ENCODE measurements around the gene ALK.

Gene ALK

DNA sequence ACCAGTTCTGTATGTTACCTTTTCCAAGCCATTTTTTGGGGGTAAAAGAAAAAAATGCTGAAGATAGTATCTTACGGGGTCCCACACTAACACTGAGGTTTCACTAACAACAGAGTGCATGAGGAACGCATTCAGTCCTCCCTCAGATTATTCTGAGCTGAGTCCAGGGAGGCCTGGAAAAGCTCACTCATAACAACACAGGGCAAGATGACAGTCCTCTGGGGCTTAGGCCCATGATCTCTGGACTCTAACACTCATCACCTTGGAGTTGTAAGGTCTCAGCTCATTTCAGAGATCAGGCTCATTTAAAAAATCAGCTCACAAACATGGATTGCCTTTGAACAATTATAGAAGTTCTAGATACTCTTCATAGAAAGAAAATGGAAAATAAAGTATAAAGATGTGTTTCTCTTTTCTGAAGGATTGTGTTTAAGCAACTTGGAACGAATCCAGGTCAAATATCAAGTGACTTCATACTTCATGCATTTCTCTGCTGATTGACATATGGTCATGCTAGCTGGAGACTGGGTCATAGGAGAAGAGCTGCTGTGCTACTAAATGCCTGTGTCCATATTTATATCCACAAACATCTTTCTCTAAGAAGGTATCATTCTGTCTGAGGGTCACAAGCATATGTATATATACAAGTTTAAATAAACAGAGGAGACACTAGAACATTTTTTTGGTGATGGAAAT is 265.8 kb downstream of the ALK start:
- no peak for DNase-seq (ENCODE audit: low read depth)
- no peak overlapping the region for H3K4me3 ChIP-seq (ENCODE audit: low read depth, low read length)
- no peak for TF ChIP-seq CTCF (IDR thresholded peaks at IDR 0.05; ENCODE audit: insufficient read depth, low read depth, low read length, missing control alignments)

GRCh38 chr2:29650631-29651097 is 270.7 kb downstream of the ALK start:
- H3K4me3 ChIP-seq (ENCODE audit: low read depth, low read length), result no peak overlapping the region
- DNase-seq (ENCODE audit: low read depth), result no peak
- TF ChIP-seq CTCF (IDR thresholded peaks at IDR 0.05; ENCODE audit: insufficient read depth, low read depth, low read length, missing control alignments), result no peak

GRCh38 chr2:29644949-29645348 is 276.4 kb downstream of the ALK start:
- no peak overlapping the region for H3K4me3 ChIP-seq (ENCODE audit: low read depth, low read length)
- no peak for TF ChIP-seq CTCF (IDR thresholded peaks at IDR 0.05; ENCODE audit: insufficient read depth, low read depth, low read length, missing control alignments)
- no peak for DNase-seq (ENCODE audit: low read depth)

DNA sequence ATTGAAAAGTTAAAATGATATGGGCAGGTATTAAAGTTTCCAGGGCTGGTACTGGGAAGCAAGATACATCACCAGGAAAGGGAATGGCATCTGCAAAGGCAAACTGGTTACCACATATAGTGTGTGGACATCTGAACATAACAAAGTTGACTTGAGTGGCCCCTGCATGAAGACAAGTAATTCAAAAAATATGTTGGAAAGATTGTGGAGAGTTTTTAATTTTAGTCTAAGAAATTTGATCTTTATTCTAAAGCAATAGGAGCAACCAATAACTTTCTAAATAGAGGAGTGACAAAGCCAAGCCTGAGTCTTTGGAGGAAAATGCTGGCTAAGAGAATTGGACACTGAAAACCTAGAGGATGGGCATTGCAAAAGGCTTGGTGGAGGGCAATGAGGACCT is 278.2 kb downstream of the ALK start:
- DNase-seq (ENCODE audit: low read depth), result no peak
- no peak overlapping the region for H3K4me3 ChIP-seq (ENCODE audit: low read depth, low read length)
- TF ChIP-seq CTCF (IDR thresholded peaks at IDR 0.05; ENCODE audit: insufficient read depth, low read depth, low read length, missing control alignments), result no peak

DNA sequence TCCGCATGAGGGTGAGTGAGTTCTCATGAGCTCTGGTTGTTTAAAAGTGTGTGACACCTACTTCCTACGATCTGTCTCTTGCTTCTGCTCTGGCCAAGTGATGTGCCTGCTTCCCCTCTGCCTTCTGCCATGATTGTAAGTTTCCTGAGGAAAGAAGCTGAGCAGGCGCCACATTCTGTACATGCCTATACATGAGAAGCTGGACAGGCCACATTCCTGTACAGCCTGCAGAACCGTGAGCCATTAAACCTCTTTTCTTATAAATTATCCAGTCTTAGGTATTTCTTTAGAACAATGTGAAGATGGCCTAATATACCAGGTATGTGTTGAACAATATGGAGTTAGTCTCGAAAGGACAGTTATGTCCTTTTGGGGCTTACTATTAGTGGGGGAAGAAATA is 281.0 kb downstream of the ALK start:
- DNase-seq (ENCODE audit: low read depth), result no peak
- TF ChIP-seq CTCF (IDR thresholded peaks at IDR 0.05; ENCODE audit: insufficient read depth, low read depth, low read length, missing control alignments), result no peak

DNA sequence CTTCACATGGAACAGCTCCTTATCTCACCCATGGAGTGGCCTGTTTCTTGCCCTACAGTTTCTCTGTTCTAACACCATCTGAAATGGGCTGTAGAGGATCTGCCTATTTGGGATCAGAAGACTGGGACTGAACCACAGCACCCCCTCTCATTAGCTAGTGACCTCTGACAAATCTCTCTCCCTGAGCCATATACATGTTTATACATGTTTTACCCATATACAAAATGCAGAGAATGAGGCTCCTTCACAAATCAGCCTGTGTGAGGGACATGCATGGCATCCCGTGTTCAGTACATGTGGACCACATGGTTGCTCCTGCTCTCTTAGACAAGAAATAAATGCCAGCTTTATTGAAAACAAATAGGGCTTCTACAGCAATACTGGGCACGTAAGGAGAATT is 282.7 kb downstream of the ALK start:
- DNase-seq (ENCODE audit: low read depth), result no peak
- TF ChIP-seq CTCF (IDR thresholded peaks at IDR 0.05; ENCODE audit: insufficient read depth, low read depth, low read length, missing control alignments), result no peak
- no peak overlapping the region for H3K4me3 ChIP-seq (ENCODE audit: low read depth, low read length)

More for the DNA sequence above, 281.0 kb downstream of the ALK start:
- H3K4me3 ChIP-seq (ENCODE audit: low read depth, low read length), result no peak overlapping the region

- no peak overlapping the region for H3K4me3 ChIP-seq (ENCODE audit: low read depth, low read length)
- TF ChIP-seq CTCF (IDR thresholded peaks at IDR 0.05; ENCODE audit: insufficient read depth, low read depth, low read length, missing control alignments), result no peak
- DNase-seq (ENCODE audit: low read depth), result no peak
Measured at GRCh38 chr2:29634916-29635315, 286.5 kb downstream of the ALK start.

Measured in GM12865 (cell line).